Right lobe of liver (tissue), 6 donors: ENCODE results near the gene DAP. TPM values are rescaled to one million over a fixed set of nuclear protein-coding genes. Genes with fewer than 3 reads are reported as not detected.

Experiments
- ATAC-seq, 4 donors: fragments of 200-7000 bp; cut with Tn5 transposase; one replicate each; pipeline ENCODE4 v1.9.1; 2020; ENCODE audit warnings: mild to moderate bottlenecking in 4 of 4, moderate library complexity in 4 of 4
- DNase-seq, 3 donors: peaks; one replicate each; pipeline ENCODE4 v3.0.0-alpha.2; 2020
- H3K27ac ChIP-seq, 3 donors: fragments of 200-600 bp; one replicate each; pipeline ENCODE4 v1.8.0; 2022
- H3K27me3 ChIP-seq, 2 donors: fragments of 200-600 bp; one replicate each; pipeline ENCODE4 v1.8.0; 2022
- H3K36me3 ChIP-seq, 4 donors: fragments of 200-600 bp; sonication (generic) in 1 of 4; one replicate each; pipeline versions ENCODE4 v1.5.1 to v1.8.0; 2017 to 2022; ENCODE audit warnings: control low read depth in 1 of 4
- H3K4me1 ChIP-seq, 4 donors: fragments of 200-600 bp; sonication (generic) in 1 of 4; one replicate each; pipeline versions ENCODE4 v1.5.1 to v1.8.0; 2017 to 2022; ENCODE audit warnings: control low read depth in 1 of 4
- H3K4me3 ChIP-seq, 3 donors: fragments of 200-600 bp; one replicate each; pipeline ENCODE4 v1.8.0; 2022
- H3K9me3 ChIP-seq, 4 donors: fragments of 200-600 bp; sonication (generic) in 1 of 4; one replicate each; pipeline versions ENCODE4 v1.5.1 to v1.8.0; 2017 to 2022; ENCODE audit warnings: control low read depth in 1 of 4
- CTCF ChIP-seq, 4 donors: fragments of 200-600 bp in 3 of 4; fragments of 450-650 bp in 1 of 4; IDR thresholded peaks; one replicate each; pipeline versions ENCODE4 v1.5.1 to v1.8.0; 2016 to 2022; ENCODE audit warnings: antibody characterized with exemption in 4 of 4, mild to moderate bottlenecking in 2 of 4
- POLR2A ChIP-seq: fragments of 450-650 bp; IDR thresholded peaks from one replicate; pipeline ENCODE4 v1.6.1; 2017; ENCODE audit warnings: antibody characterized with exemption, mild to moderate bottlenecking
- WGBS: methylation state at CpG from one replicate; pipeline ENCODE4 v1.1.6; 2018; ENCODE audit warnings: low coverage, low lambda C conversion rate; ENCODE audit not compliant: insufficient coverage; ENCODE audit errors: missing lambda C conversion rate; 5-methylcytosine and 5-hydroxymethylcytosine counted together
- intact Hi-C, 2 donors: fragments of 100-400 bp; cut with DNase I; formaldehyde crosslinking; loops; one replicate each; pipeline versions ENCODE4 v1.11.2 to v1.14.1; 2022
- total RNA-seq, 6 experiments: library from RNA; depleted of rRNA in 2 of 6; stranded (reverse); fragments of >200 nt in 2 of 6; fragmentation: NEBNext Ultra II Directional in 3 of 6; extraction: Animal tissue kit (Norgen Biotek cat#: 25700) in 3 of 6; gene quantifications; one replicate each; pipeline versions ENCODE4 v1.1.0 to v1.2.4, GENCODE V29; 2016 to 2023
- donor health status: DM: no; HTN: yes; CAD: no.
- donor health status: DM: no; HTN: no; CAD: no.
- donor health status: DM: no; HTN: no; CAD: no.
- donor health status: DM: no; HTN: yes; CAD: no.
- donor health status: DM: no; HTN: yes; CAD: no.

The DAP gene
- total RNA-seq, 6 experiments from 2014 or later = 97.0 to 126 (median 104) TPM

- no peaks in the 10 kb centered on the region for H3K27me3 ChIP-seq
- H3K36me3 ChIP-seq = no peaks in the 10 kb centered on the region
- H3K4me3 ChIP-seq = no peak overlapping the region
- TF ChIP-seq POLR2A = no peak
- no peak for TF ChIP-seq CTCF (IDR thresholded peaks at IDR 0.05)
- WGBS = no CpG with 5 or more reads among the region's 8 CpGs
- no peaks in the 10 kb centered on the region for H3K9me3 ChIP-seq
- DNase-seq (no peak), ATAC-seq (no peak)
- H3K27ac ChIP-seq = no peak overlapping the region
- intact Hi-C loops = loop anchor here in 1 of 2 donors (10.0 kb wide), 1 partner anchor 155 kb away; no protein-coding TSS in a partner anchor
- H3K4me1 ChIP-seq = peaks cover 0 to 30% (median 8%) of the 10 kb centered on the region in 4 donors
These were observed 61.0 kb downstream of the DAP start for GRCh38 chr5:10699987-10700386.

- 88% methylated on average over 4 of the region's 5 CpGs for WGBS
- ATAC-seq (peak in 1 of 4 donors; percentile 6), DNase-seq (no peak)
- Histone ChIP-seq H3K4me1 (peaks cover 0 to 29% (median 8%) of the 10 kb centered on the region in 4 donors), H3K9me3 (no peaks in the 10 kb centered on the region), H3K36me3 (no peaks in the 10 kb centered on the region), H3K4me3 (no peak overlapping the region), H3K27ac (no peak overlapping the region), H3K27me3 (no peaks in the 10 kb centered on the region)
- intact Hi-C loops = loop anchor here in 1 of 2 donors (10.0 kb wide), 1 partner anchor 155 kb away; no protein-coding TSS in a partner anchor
- TF ChIP-seq POLR2A (no peak), CTCF (IDR thresholded peaks at IDR 0.05) (no peak)
These were observed 61.7 kb downstream of the DAP start for GRCh38 chr5:10699281-10699874.

DNA sequence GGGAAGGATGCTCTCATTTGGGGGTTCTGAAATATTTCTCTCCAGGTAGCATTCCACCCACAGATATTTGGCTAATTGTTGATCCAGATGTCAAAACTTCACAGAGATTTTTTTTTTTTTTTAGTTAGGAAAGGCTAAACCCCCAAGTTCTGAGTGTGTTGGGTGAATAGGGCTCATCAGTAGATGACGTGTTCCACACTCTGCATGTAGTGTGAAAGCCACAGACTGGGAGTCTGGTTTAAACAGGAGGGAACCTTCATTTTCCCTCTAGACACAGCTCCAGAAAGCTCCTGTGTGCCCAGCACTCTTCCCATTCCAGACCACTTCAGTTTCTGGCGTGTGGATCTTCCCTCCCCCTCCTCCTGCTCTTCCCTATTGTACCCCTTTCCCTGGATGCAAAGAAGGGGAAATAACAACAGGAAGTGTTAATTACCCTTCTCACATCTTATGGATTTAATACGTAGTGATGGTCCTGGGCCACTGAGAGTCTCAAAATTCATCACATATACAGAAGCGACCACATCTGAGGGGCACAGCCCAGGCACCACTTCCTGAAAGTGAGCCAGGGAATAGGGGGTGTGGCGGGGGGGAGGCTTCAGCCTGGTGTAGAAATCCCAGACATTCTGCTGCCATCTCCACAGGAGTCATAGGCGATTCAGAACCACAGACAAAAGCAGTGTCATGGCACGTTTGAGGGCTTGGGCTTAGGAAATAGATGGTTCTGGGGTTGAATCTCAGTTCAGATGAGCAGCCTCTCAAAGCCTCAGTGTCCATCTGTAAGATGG lies 65.1 kb downstream of the DAP start:
- TF ChIP-seq POLR2A (no peak), CTCF (IDR thresholded peaks at IDR 0.05) (no peak)
- intact Hi-C loops = loop anchor here in 1 of 2 donors (10.0 kb wide), 1 partner anchor 159 kb away; no protein-coding TSS in a partner anchor

GRCh38 chr5:10695055-10695649 lies 65.9 kb downstream of the DAP start:
- peak; percentile 92 to 97 (median 94) for ATAC-seq
- Histone ChIP-seq H3K4me1 (no peaks in the 10 kb centered on the region), H3K9me3 (no peaks in the 10 kb centered on the region), H3K4me3 (no peak overlapping the region), H3K36me3 (no peaks in the 10 kb centered on the region), H3K27ac (no peak overlapping the region), H3K27me3 (no peaks in the 10 kb centered on the region)
- peak; percentile 76 to 82 (median 76) for DNase-seq
- TF ChIP-seq CTCF (IDR thresholded peaks at IDR 0.05) (peak; percentile 63 to 91 (median 87)), POLR2A (no peak)
- 18% methylated on average over 7 of the region's 14 CpGs for WGBS
- intact Hi-C loops = loop anchor here in 1 of 2 donors (10.0 kb wide), 1 partner anchor 160 kb away; no protein-coding TSS in a partner anchor

More for the DNA sequence above, 65.1 kb downstream of the DAP start:
- no peaks in the 10 kb centered on the region for H3K4me1 ChIP-seq
- no peak overlapping the region for H3K27ac ChIP-seq
- DNase-seq (no peak), ATAC-seq (no peak)
- H3K4me3 ChIP-seq = no peak overlapping the region
- H3K9me3 ChIP-seq = no peaks in the 10 kb centered on the region
- H3K36me3 ChIP-seq = no peaks in the 10 kb centered on the region
- no peaks in the 10 kb centered on the region for H3K27me3 ChIP-seq
- WGBS = 64% methylated on average over 7 of the region's 7 CpGs
